ENCODE results near the gene ARHGAP15.

DNA sequence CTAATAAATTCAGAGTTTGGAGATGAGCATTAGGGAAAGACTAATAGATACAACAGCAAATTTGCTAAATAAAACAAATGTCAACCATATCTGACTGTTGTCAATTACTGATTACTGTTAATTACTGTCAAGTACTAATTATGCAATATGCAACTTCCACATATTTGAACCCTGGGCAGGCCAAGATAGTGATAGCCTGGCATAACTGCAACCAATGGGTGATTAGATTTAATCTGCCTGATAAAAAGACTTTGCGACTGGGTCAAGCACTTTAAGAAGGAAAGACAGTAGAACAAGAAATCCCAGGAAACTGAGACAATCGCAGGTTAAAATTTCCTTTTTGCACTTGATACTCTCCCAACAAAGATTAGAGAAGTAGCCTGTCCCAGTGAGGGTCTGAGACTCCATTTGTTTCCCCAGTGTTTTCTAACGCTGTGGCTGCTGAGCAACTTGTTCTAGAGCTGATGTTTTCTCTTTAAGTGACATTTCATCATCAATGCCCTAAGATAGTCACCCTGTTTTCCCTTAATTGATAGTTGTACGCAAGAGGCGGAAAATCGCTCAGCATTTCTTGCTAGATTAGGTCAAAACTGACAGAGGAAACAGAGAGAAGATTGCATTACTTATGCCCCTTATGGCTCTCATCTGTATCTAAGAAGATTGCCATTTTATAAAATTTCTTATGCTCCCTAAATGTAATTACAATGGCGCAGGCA, 17.8 kb downstream of the ARHGAP15 start:
- TF ChIP-seq, protein P1, sequence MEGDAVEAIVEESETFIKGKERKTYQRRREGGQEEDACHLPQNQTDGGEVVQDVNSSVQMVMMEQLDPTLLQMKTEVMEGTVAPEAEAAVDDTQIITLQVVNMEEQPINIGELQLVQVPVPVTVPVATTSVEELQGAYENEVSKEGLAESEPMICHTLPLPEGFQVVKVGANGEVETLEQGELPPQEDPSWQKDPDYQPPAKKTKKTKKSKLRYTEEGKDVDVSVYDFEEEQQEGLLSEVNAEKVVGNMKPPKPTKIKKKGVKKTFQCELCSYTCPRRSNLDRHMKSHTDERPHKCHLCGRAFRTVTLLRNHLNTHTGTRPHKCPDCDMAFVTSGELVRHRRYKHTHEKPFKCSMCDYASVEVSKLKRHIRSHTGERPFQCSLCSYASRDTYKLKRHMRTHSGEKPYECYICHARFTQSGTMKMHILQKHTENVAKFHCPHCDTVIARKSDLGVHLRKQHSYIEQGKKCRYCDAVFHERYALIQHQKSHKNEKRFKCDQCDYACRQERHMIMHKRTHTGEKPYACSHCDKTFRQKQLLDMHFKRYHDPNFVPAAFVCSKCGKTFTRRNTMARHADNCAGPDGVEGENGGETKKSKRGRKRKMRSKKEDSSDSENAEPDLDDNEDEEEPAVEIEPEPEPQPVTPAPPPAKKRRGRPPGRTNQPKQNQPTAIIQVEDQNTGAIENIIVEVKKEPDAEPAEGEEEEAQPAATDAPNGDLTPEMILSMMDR (IDR thresholded peaks at IDR 0.05; ENCODE audit: low read length): no peak
- no peak for TF ChIP-seq EZH2 (IDR thresholded peaks at IDR 0.05; ENCODE audit: borderline replicate concordance, low read length)
